Left lung (tissue), 10 donors: Measurements from ENCODE around the gene F3. TPM values are rescaled to one million over a fixed set of nuclear protein-coding genes. Genes with fewer than 3 reads are reported as not detected.

Experiments used
- ATAC-seq: fragments of 200-7000 bp; cut with Tn5 transposase; one replicate; pipeline ENCODE4 v1.9.1; 2020; ENCODE audit warnings: moderate library complexity
- DNase-seq, 4 donors: peaks; one replicate each; pipeline ENCODE4 v3.0.0-alpha.2; 2013 to 2020
- H3K27ac ChIP-seq, 2 donors: fragments of 200-600 bp; sonication (generic) in 1 of 2; one replicate each; pipeline versions ENCODE4 v1.5.0 to v1.8.0; 2020 to 2021
- H3K27me3 ChIP-seq, 2 donors: fragments of 200-600 bp; sonication (generic) in 1 of 2; one replicate each; pipeline versions ENCODE4 v1.5.0 to v1.8.0; 2020 to 2021
- H3K36me3 ChIP-seq, 2 donors: fragments of 200-600 bp; sonication (generic) in 1 of 2; one replicate each; pipeline versions ENCODE4 v1.5.0 to v1.8.0; 2020 to 2021
- H3K4me1 ChIP-seq, 2 donors: fragments of 200-600 bp; one replicate each; pipeline ENCODE4 v1.8.0; 2021
- H3K4me3 ChIP-seq, 2 donors: fragments of 200-600 bp; sonication (generic) in 1 of 2; one replicate each; pipeline versions ENCODE4 v1.5.0 to v1.8.0; 2020 to 2021; ENCODE audit warnings: mild to moderate bottlenecking in 1 of 2
- H3K9me3 ChIP-seq, 2 donors: fragments of 200-600 bp; sonication (generic) in 1 of 2; one replicate each; pipeline versions ENCODE4 v1.5.0 to v1.8.0; 2020 to 2021
- CTCF ChIP-seq, 2 donors: fragments of 200-600 bp; sonication (generic) in 1 of 2; IDR thresholded peaks; one replicate each; pipeline versions ENCODE4 v1.5.0 to v1.8.0; 2021; ENCODE audit warnings: antibody characterized with exemption in 2 of 2
- intact Hi-C, 2 donors: fragments of 100-400 bp; cut with DNase I; formaldehyde crosslinking; loops; one replicate each; pipeline versions ENCODE4 v1.11.2 to v1.14.2; 2022
- polyA plus RNA-seq, 6 donors: library from polyadenylated mRNA; unstranded; fragments of 120-200 nt; gene quantifications; one replicate each; pipeline ENCODE4 v1.2.1, GENCODE V29; 2013; ENCODE audit not compliant: insufficient read length in 6 of 6
- total RNA-seq, 2 donors: library from RNA; stranded (reverse); fragmentation: NEBNext Ultra II Directional; extraction: Animal tissue kit (Norgen Biotek cat#: 25700); gene quantifications; one replicate each; pipeline ENCODE4 v1.2.1, GENCODE V29; 2021
- donor health status: DM: no; HTN: yes; CAD: no.
- donor health status: DM: no; HTN: no; CAD: no.

Gene F3
- total and polyA plus RNA-seq, 8 donors, result 3.4 to 191 (median 6.6) TPM

GRCh38 chr1:94501935-94502334 is 39.6 kb downstream of the F3 start:
- Histone ChIP-seq H3K9me3 (no peaks in the 10 kb centered on the region), H3K27ac (no peak overlapping the region), H3K4me1 (no peaks in the 10 kb centered on the region), H3K36me3 (peaks cover 0 to 60% of the 10 kb centered on the region in 2 donors), H3K4me3 (no peak overlapping the region), H3K27me3 (no peaks in the 10 kb centered on the region)
- no peak for TF ChIP-seq CTCF (IDR thresholded peaks at IDR 0.05)
- ATAC-seq, result no peak
- DNase-seq, result no peak
- intact Hi-C loops, result no loop called here

GRCh38 chr1:94501426-94501825 is 40.1 kb downstream of the F3 start:
- H3K36me3 ChIP-seq, result peaks cover 0 to 55% of the 10 kb centered on the region in 2 donors
- H3K9me3 ChIP-seq, result no peaks in the 10 kb centered on the region
- no peak overlapping the region for H3K4me3 ChIP-seq
- no peaks in the 10 kb centered on the region for H3K4me1 ChIP-seq
- DNase-seq (no peak), ATAC-seq (no peak)
- TF ChIP-seq CTCF (IDR thresholded peaks at IDR 0.05), result no peak
- no peaks in the 10 kb centered on the region for H3K27me3 ChIP-seq
- no peak overlapping the region for H3K27ac ChIP-seq
- intact Hi-C loops, result no loop called here

GRCh38 chr1:94496076-94496755 is 45.3 kb downstream of the F3 start:
- no peak overlapping the region for H3K4me3 ChIP-seq
- TF ChIP-seq CTCF (IDR thresholded peaks at IDR 0.05), result no peak
- no peaks in the 10 kb centered on the region for H3K27me3 ChIP-seq
- no peak for ATAC-seq
- no peak for DNase-seq
- H3K36me3 ChIP-seq, result peaks cover 0 to 44% of the 10 kb centered on the region in 2 donors
- no peaks in the 10 kb centered on the region for H3K4me1 ChIP-seq
- H3K9me3 ChIP-seq, result no peaks in the 10 kb centered on the region
- intact Hi-C loops, result no loop called here
- H3K27ac ChIP-seq, result no peak overlapping the region

DNA sequence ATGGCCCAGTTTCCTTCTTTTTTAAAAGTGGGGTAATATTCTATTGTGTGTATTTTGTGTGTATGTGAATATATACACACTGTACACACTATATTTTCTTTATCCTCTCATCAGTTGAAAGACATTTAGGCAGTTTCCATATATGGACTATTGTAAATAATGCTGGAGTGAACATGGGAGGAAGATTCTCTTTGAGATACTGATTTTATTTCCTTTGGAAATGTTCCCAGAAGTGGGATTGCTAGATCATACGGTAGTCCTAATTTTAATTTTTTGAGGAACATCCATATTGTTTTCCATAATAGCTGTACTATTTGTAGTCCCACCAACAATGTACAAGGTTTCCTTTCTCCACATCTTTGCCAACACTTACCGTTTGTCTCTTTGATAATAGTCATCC is 51.0 kb downstream of the F3 start:
- H3K36me3 ChIP-seq, result peaks cover 3 to 38% of the 10 kb centered on the region in 2 donors
- intact Hi-C loops, result no loop called here

DNA sequence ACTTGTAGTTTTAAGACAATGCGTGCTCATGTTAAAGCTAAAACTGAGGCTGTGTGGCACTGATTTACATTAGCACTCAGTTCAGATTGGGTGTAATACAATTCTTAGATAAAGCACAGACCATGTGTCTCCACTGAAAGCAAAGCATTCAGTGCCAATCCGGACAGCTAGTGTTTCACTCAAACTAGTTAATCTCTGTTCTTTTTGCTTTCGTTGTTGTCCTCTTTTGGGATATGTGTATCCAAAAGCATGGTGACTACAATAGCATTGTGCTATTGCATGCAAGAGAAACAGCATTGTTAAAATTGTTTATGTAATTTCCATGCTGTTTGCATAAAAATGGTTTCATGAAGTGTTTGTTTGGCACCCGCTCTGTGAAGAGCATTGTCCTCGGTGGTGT is 54.6 kb downstream of the F3 start:
- H3K4me3 ChIP-seq, result no peak overlapping the region
- peaks cover 3 to 48% of the 10 kb centered on the region in 2 donors for H3K36me3 ChIP-seq
- DNase-seq (no peak), ATAC-seq (no peak)
- no peaks in the 10 kb centered on the region for H3K27me3 ChIP-seq
- intact Hi-C loops, result no loop called here
- TF ChIP-seq CTCF (IDR thresholded peaks at IDR 0.05), result no peak
- no peak overlapping the region for H3K27ac ChIP-seq
- H3K4me1 ChIP-seq, result no peaks in the 10 kb centered on the region
- H3K9me3 ChIP-seq, result no peaks in the 10 kb centered on the region

More for the DNA sequence above, 51.0 kb downstream of the F3 start:
- ATAC-seq (no peak), DNase-seq (no peak)
- H3K27ac ChIP-seq, result no peak overlapping the region
- no peaks in the 10 kb centered on the region for H3K9me3 ChIP-seq
- H3K27me3 ChIP-seq, result no peaks in the 10 kb centered on the region
- TF ChIP-seq CTCF (IDR thresholded peaks at IDR 0.05), result no peak
- H3K4me1 ChIP-seq, result no peaks in the 10 kb centered on the region
- no peak overlapping the region for H3K4me3 ChIP-seq
